Measurements from ENCODE around the gene COX5A. TPM values are rescaled to one million over a fixed set of nuclear protein-coding genes. Genes with fewer than 3 reads are reported as not detected.

The COX5A gene
- total and polyA plus RNA-seq, 2 experiments from 2014 or later, result 190 to 885 TPM

DNA sequence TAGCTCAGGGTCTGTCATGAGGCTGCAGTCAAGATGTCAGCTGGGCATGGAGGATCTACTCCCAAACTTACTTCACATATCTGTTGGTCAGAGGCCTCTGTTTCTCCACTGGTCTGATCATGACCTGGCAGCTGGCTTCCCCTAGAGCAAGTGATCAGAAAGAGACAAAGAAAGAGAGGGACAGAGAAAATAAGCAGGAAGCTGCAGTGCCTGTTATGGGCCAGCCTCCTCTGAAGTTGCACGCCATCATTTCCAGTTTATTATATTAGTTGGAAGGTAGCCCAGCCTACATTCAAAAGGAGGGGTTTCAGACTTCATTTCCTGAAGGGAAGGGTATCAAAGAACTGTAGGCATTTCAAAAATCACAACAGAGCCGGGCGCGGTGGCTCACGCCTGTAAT, 23.7 kb upstream of the COX5A start:
- no peaks in the 10 kb centered on the region for H4K20me1 ChIP-seq (replicated peaks; ENCODE audit: insufficient read depth)
- H3K4me3 ChIP-seq, result no peak overlapping the region
- no peak overlapping the region for H3K4me3 Mint-ChIP-seq
- H3K27me3 Mint-ChIP-seq (ENCODE audit: insufficient read depth, low read depth, poor library complexity), result peaks cover 33% of the 10 kb centered on the region
- H3K9me2 ChIP-seq (ENCODE audit: insufficient read depth), result no peaks in the 10 kb centered on the region
- H3K4me1 Mint-ChIP-seq, result peaks cover 28% of the 10 kb centered on the region
- H3K27ac ChIP-seq (ENCODE audit: low read depth), result no peak overlapping the region
- no peaks in the 10 kb centered on the region for H3K79me2 ChIP-seq (replicated peaks; ENCODE audit: insufficient read depth)
- no peaks in the 10 kb centered on the region for H3K9me3 Mint-ChIP-seq
- peaks cover 44% of the 10 kb centered on the region for H3K27me3 ChIP-seq (ENCODE audit: insufficient read depth)
- H2AFZ ChIP-seq, result no peak overlapping the region
- no peak overlapping the region for H3K4me2 ChIP-seq
- no peak for DNase-seq (ENCODE audit: low spot score)
- H3F3A ChIP-seq (replicated peaks; ENCODE audit: low read depth), result peaks cover 9% of the 10 kb centered on the region; the same call in 1 of the 2 replicates
- no peak overlapping the region for H3K27ac Mint-ChIP-seq
- H3K36me3 Mint-ChIP-seq (ENCODE audit: low read depth), result no peaks in the 10 kb centered on the region
- no peak for TF ChIP-seq ZNF331 (CRISPR knock-in tag; IDR thresholded peaks at IDR 0.05; ENCODE audit: low read depth)
- TF ChIP-seq EZH2 (IDR thresholded peaks at IDR 0.05; ENCODE audit: low read depth, unreplicated experiment), result no peak
- TF ChIP-seq ETS1 (IDR thresholded peaks at IDR 0.05), result no peak
- no peak for TF ChIP-seq REST (IDR thresholded peaks at IDR 0.05; ENCODE audit: unreplicated experiment)
- TF ChIP-seq CREB1 (CRISPR knock-in tag; IDR thresholded peaks at IDR 0.05; ENCODE audit: low read depth), result no peak
- no peak for TF ChIP-seq EZH2phosphoT487 (IDR thresholded peaks at IDR 0.05; ENCODE audit: unreplicated experiment)
- TF ChIP-seq STAT1 (IDR thresholded peaks at IDR 0.05; ENCODE audit: unreplicated experiment), result no peak
- TF ChIP-seq JUNB (IDR thresholded peaks at IDR 0.05; ENCODE audit: unreplicated experiment), result no peak
- TF ChIP-seq CTCF (conservative IDR thresholded peaks at IDR 0.05; ENCODE audit: low read depth in 2 of 2), result no peak
- no peak for TF ChIP-seq POLR2AphosphoS5 (IDR thresholded peaks at IDR 0.05; ENCODE audit: low read depth)
- no peak for TF ChIP-seq NANOG (IDR thresholded peaks at IDR 0.05; ENCODE audit: borderline replicate concordance)
- TF ChIP-seq ZNF462 (CRISPR knock-in tag; IDR thresholded peaks at IDR 0.05), result no peak
- no peak for TF ChIP-seq ZNF114 (CRISPR knock-in tag; IDR thresholded peaks at IDR 0.05)
- peaks cover 19% of the 10 kb centered on the region; the same call in 1 of the 2 replicates for H3K4me1 ChIP-seq (ENCODE audit: insufficient read depth)
- no peak for ATAC-seq
- no peaks in the 10 kb centered on the region for H3K36me3 ChIP-seq (ENCODE audit: insufficient read depth)
